GM12878 (cell line): ENCODE data around the gene SGTB.

Experiments used
- CTCF ChIP-seq, 3 experiments: IDR thresholded peaks in 2 of 3; conservative IDR thresholded peaks in 1 of 3; 2 replicates each; pipeline ENCODE4 v1.5.1; 2011; ENCODE audit warnings: low read depth in 3 of 3, low read length in 3 of 3, mild to moderate bottlenecking in 3 of 3, control low read depth in 2 of 3, moderate library complexity in 2 of 3, inconsistent platforms in 1 of 3, mixed read lengths in 1 of 3; ENCODE audit not compliant: control insufficient read depth in 2 of 3, insufficient read depth in 1 of 3; ENCODE audit errors: extremely low read depth in 1 of 3
- FOS ChIP-seq: IDR thresholded peaks from 3 replicates; pipeline ENCODE4 v1.6.1; 2011; ENCODE audit warnings: borderline replicate concordance; ENCODE audit not compliant: insufficient read length; ENCODE audit errors: extremely low read depth
- FOXM1 ChIP-seq: IDR thresholded peaks from 2 replicates; pipeline ENCODE4 v1.6.1; 2012; ENCODE audit warnings: low read depth, mild to moderate bottlenecking, inconsistent platforms, low read length, moderate library complexity
- PAX8 ChIP-seq: fragments of 450-650 bp; IDR thresholded peaks from 2 replicates; pipeline ENCODE4 v1.6.1; 2017; ENCODE audit warnings: mild to moderate bottlenecking, moderate library complexity
- POLR2A ChIP-seq: IDR thresholded peaks from 2 replicates; pipeline ENCODE4 v1.6.1; 2011; ENCODE audit warnings: low read depth, mild to moderate bottlenecking, low read length
- RCOR1 ChIP-seq: conservative IDR thresholded peaks from 2 replicates; pipeline ENCODE4 v1.6.1; 2012; ENCODE audit warnings: low read depth, low read length, improper control_type of control experiment

- TF ChIP-seq RCOR1 (no peak), PAX8 (no peak), CTCF (IDR thresholded peaks at IDR 0.05 in 2 of 3, conservative IDR thresholded peaks at IDR 0.05 in 1 of 3; ENCODE audit: control insufficient read depth in 2 of 3, extremely low read depth in 1 of 3, insufficient read depth in 1 of 3, low read depth in 3 of 3, low read length in 3 of 3) (no peak), POLR2A (no peak), FOS (no peak), FOXM1 (no peak)
Observed at GRCh38 chr5:65651144-65651543, 70.8 kb downstream of the SGTB start.
